Muscle of leg (tissue), 11 donors: ENCODE data around the gene DHFR2. TPM values are rescaled to one million over a fixed set of nuclear protein-coding genes. Genes with fewer than 3 reads are reported as not detected.

Experiments
- DNase-seq: peaks from one replicate; pipeline ENCODE4 v3.0.0; 2013
- H3K27ac ChIP-seq: one replicate; pipeline ENCODE4 v1.5.1; 2013; ENCODE audit warnings: mild to moderate bottlenecking, low read length, control low read depth
- H3K27me3 ChIP-seq: one replicate; pipeline ENCODE4 v1.6.1; 2013; ENCODE audit warnings: low read length; ENCODE audit not compliant: control insufficient read depth, insufficient read depth
- H3K36me3 ChIP-seq: one replicate; pipeline ENCODE4 v1.6.1; 2013; ENCODE audit warnings: low read length; ENCODE audit not compliant: control insufficient read depth, insufficient read depth
- H3K4me1 ChIP-seq: one replicate; pipeline ENCODE4 v1.6.1; 2013; ENCODE audit warnings: low read length; ENCODE audit not compliant: control insufficient read depth, insufficient read depth
- H3K4me3 ChIP-seq: one replicate; pipeline ENCODE4 v1.5.1; 2013; ENCODE audit warnings: low read length, control low read depth
- H3K9me3 ChIP-seq: replicated peaks from 2 replicates; pipeline ENCODE4 v1.6.1; 2013; ENCODE audit warnings: low read depth, low read length; ENCODE audit not compliant: control insufficient read depth
- WGBS: methylation state at CpG from one replicate; pipeline ENCODE4 v1.1.5; 2013; ENCODE audit warnings: missing lambda C conversion rate; ENCODE audit not compliant: insufficient coverage; 5-methylcytosine and 5-hydroxymethylcytosine counted together
- polyA plus RNA-seq, 8 donors: library from polyadenylated mRNA; unstranded; fragments of 120-200 nt; gene quantifications; one replicate each; pipeline versions ENCODE4 v1.2.1 to v1.2.3, GENCODE V29; 2013; ENCODE audit warnings: inconsistent platforms in 1 of 8, low replicate concordance in 1 of 8; ENCODE audit not compliant: insufficient read length in 8 of 8, insufficient read depth in 1 of 8
- total RNA-seq: library from RNA; stranded (reverse); fragments of 120-200 nt; gene quantifications from one replicate; pipeline ENCODE4 v1.2.4, GENCODE V29; 2013

The DHFR2 gene
- total and polyA plus RNA-seq, 9 donors, result 3.1 to 5.4 (median 3.9) TPM

GRCh38 chr3:94066506-94067500, 4.1 kb upstream of the DHFR2 start:
- H3K4me1 ChIP-seq, result peaks cover 3% of the 10 kb centered on the region
- H3K4me3 ChIP-seq, result no peak overlapping the region
- no peak for DNase-seq
- H3K36me3 ChIP-seq, result peaks cover 18% of the 10 kb centered on the region
- H3K27ac ChIP-seq, result no peak overlapping the region
- H3K27me3 ChIP-seq, result no peaks in the 10 kb centered on the region
- WGBS, result no CpG with 5 or more reads among the region's 6 CpGs
- H3K9me3 ChIP-seq, result no peaks in the 10 kb centered on the region

GRCh38 chr3:94065819-94066480, 3.2 kb upstream of the DHFR2 start:
- no peak for DNase-seq
- peaks cover 16% of the 10 kb centered on the region for H3K36me3 ChIP-seq
- H3K27ac ChIP-seq, result no peak overlapping the region
- no peak overlapping the region for H3K4me3 ChIP-seq
- no peaks in the 10 kb centered on the region for H3K27me3 ChIP-seq
- no CpG with 5 or more reads among the region's 1 CpG for WGBS
- H3K4me1 ChIP-seq, result peaks cover 3% of the 10 kb centered on the region
- H3K9me3 ChIP-seq, result no peaks in the 10 kb centered on the region

- no peaks in the 10 kb centered on the region for H3K9me3 ChIP-seq
- no peak overlapping the region for H3K27ac ChIP-seq
- no peak for DNase-seq
- peaks cover 14% of the 10 kb centered on the region for H3K36me3 ChIP-seq
- peaks cover 3% of the 10 kb centered on the region for H3K4me1 ChIP-seq
- WGBS, result no CpG with 5 or more reads among the region's 1 CpG
- no peak overlapping the region for H3K4me3 ChIP-seq
- no peaks in the 10 kb centered on the region for H3K27me3 ChIP-seq
These were observed 2.4 kb upstream of the DHFR2 start for GRCh38 chr3:94065122-94065521.

- Histone ChIP-seq H3K27me3 (no peaks in the 10 kb centered on the region), H3K9me3 (no peaks in the 10 kb centered on the region), H3K27ac (no peak overlapping the region), H3K36me3 (peaks cover 18% of the 10 kb centered on the region), H3K4me1 (peaks cover 3% of the 10 kb centered on the region), H3K4me3 (no peak overlapping the region)
- DNase-seq, result no peak
- whole genome bisulfite sequencing, result 57% methylated on average over 3 of the region's 6 CpGs
These were observed 1.6 kb upstream of the DHFR2 start for GRCh38 chr3:94064243-94064860.

GRCh38 chr3:94063496-94064119, 892 bp upstream of the DHFR2 start:
- WGBS, result 57% methylated on average over 2 of the region's 17 CpGs

DNA sequence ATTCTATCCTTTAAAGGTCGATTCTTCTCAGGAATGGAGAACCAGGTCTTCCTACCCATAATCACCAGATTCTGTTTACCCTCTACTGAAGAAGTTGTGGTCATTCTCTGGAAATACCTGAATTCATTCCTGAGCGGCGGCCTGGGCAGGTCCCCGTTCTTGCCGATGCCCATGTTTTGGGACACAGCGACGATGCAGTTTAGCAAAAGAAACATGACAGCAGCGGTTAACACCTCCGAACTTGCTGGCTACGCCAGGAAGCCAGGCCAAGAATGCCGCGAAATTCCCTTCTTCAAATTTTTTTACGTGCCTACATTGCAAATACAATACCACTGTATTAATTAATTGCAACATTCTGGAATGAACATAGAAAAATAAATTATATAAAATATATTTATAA, 1.4 kb downstream of the DHFR2 start:
- H3K36me3 ChIP-seq, result peaks cover 7% of the 10 kb centered on the region
- no peak overlapping the region for H3K4me3 ChIP-seq
- H3K27me3 ChIP-seq, result no peaks in the 10 kb centered on the region
- DNase-seq, result no peak
- 98% methylated on average over 7 of the region's 13 CpGs for WGBS
- H3K27ac ChIP-seq, result no peak overlapping the region
- peaks cover 3% of the 10 kb centered on the region for H3K4me1 ChIP-seq
- no peaks in the 10 kb centered on the region for H3K9me3 ChIP-seq

More at GRCh38 chr3:94063496-94064119, 892 bp upstream of the DHFR2 start:
- H3K36me3 ChIP-seq, result peaks cover 18% of the 10 kb centered on the region
- DNase-seq, result peak; percentile 39
- peak overlapping the region; percentile 66 for H3K4me3 ChIP-seq
- peaks cover 3% of the 10 kb centered on the region for H3K4me1 ChIP-seq
- H3K27ac ChIP-seq, result peak overlapping the region; percentile 97
- no peaks in the 10 kb centered on the region for H3K9me3 ChIP-seq
- no peaks in the 10 kb centered on the region for H3K27me3 ChIP-seq

DNA sequence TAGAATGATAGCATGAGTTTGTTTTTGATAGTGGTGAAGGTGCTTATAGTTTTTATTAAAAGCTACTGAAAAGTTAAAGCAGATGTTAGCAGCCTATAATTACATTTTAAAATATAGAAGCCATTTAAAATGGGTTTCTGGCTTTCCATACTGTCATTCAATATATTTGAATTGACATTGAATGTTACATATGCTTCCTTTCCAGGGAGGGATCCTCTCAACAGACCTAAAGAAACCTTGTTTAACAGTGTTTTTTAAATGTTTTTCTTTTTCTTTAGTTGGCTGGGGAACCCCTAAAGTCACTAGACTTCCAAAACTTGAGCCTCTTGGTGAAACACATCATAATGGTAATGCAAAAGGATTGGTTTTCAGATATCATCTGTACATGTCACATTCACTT, 12.2 kb downstream of the DHFR2 start:
- no peak for DNase-seq
- Histone ChIP-seq H3K36me3 (no peaks in the 10 kb centered on the region), H3K9me3 (no peaks in the 10 kb centered on the region)

DNA sequence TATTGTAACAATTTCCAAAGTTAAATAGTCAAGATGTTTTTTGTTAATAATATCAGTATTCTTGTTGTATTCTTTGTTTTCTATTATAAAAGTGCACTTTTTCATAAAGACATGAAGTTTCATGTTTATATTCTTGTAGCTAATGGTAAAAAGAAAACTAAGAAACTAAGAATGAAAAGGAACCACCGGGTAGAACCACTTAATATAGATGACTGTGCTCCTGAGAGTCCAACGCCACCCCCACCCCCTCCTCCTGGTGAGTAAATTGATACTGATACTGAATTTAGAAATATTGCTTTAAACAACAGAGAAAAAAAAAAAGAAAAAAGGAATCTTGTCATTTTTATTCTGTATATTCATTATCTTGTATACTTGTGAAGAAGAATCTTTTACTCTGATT, 13.4 kb downstream of the DHFR2 start:
- whole genome bisulfite sequencing, result no CpG with 5 or more reads among the region's 2 CpGs
- no peak for DNase-seq
- Histone ChIP-seq H3K4me1 (no peaks in the 10 kb centered on the region), H3K27me3 (no peaks in the 10 kb centered on the region), H3K4me3 (no peak overlapping the region), H3K36me3 (peaks cover 5% of the 10 kb centered on the region), H3K9me3 (peaks cover 2% of the 10 kb centered on the region), H3K27ac (no peak overlapping the region)

More for the DNA sequence above, 12.2 kb downstream of the DHFR2 start:
- Histone ChIP-seq H3K27me3 (no peaks in the 10 kb centered on the region), H3K4me1 (no peaks in the 10 kb centered on the region), H3K4me3 (no peak overlapping the region), H3K27ac (no peak overlapping the region)

- no CpG with 5 or more reads among the region's 2 CpGs for WGBS
- Histone ChIP-seq H3K36me3 (peaks cover 5% of the 10 kb centered on the region), H3K9me3 (peaks cover 3% of the 10 kb centered on the region), H3K27me3 (no peaks in the 10 kb centered on the region), H3K4me3 (no peak overlapping the region), H3K4me1 (no peaks in the 10 kb centered on the region), H3K27ac (no peak overlapping the region)
- DNase-seq, result no peak
These were observed 16.2 kb downstream of the DHFR2 start for GRCh38 chr3:94046533-94046932.
